Erythroblast (primary cell): ENCODE results near the gene ACACB.

Source experiments
- GATA1 ChIP-seq: IDR thresholded peaks from 2 replicates; pipeline ENCODE4 v1.6.1; 2011; ENCODE audit warnings: low read depth, mild to moderate bottlenecking, control low read depth, low read length, moderate library complexity
- POLR2A ChIP-seq: IDR thresholded peaks from 2 replicates; pipeline ENCODE4 v1.6.1; 2011; ENCODE audit warnings: mild to moderate bottlenecking, low read length

DNA sequence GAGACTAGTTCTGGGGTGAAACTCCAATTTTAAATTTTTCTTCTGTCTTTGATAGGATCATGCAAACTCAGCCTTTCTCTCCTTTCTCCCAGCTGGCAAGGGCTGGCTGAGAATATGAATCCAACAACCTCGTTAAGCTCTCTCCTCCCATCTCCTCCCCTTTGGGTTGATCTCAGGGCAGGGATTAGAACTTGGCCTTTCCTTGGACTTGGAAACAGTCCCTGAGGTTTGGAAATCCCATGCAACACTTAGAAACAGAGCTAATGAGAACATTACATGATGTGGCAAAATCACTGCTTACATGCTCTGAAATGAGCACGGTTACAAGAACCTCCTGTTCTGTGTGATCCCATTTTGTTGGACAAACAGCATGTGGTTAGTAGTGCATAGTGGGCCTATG, 31.6 kb downstream of the ACACB start:
- TF ChIP-seq POLR2A (no peak), GATA1 (no peak)
